Measurements from ENCODE around the gene F11R.
"Not testable (repeated sequence)": the region's sequence is repeated elsewhere in the genome, so short reads cannot be mapped to it uniquely, and the experiment has no call there.

Gene F11R

GRCh38 chr1:161013131-161013487, 7.8 kb downstream of the F11R start:
- no peak for DNase-seq (ENCODE audit: low read depth)

- DNase-seq (ENCODE audit: low read depth) = no peak
These were observed 8.5 kb downstream of the F11R start for GRCh38 chr1:161012420-161012819.

GRCh38 chr1:161009602-161010211, 11.2 kb downstream of the F11R start:
- no peak for DNase-seq (ENCODE audit: low read depth)

DNA sequence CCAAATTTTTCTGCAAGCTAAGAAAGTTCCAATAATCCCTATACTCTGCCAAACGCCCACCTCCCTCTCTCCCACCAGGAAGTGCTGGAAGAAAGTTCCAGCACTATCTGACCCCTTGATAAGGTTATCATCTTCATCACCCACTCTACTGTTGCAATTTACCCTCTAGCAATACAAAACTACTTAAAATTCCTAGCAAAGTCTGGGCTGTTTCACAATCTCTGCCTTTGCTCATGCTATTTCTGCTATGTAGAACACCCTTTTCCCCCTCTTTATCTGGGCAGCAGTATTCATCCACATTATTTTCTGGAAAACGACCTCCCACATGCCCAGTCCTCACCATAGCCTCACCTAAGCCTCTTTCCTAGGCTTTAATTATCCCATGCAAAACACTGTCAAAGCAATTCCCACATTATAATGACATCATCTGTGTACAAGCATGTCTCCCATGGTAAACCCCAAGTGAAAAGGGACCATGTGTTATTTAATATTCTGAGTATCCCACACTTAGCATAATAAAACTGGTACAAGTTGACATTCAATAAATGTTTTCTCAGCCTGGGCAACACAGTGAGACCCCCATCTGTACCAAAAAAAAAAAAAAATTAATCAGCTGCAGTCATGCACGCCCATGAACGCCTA, 12.0 kb downstream of the F11R start:
- DNase-seq (ENCODE audit: low read depth) = peak; percentile 56

GRCh38 chr1:161007369-161007768, 13.6 kb downstream of the F11R start:
- no peak for DNase-seq (ENCODE audit: low read depth)

GRCh38 chr1:161006563-161006962, 14.4 kb downstream of the F11R start:
- DNase-seq (ENCODE audit: low read depth) = no peak

DNA sequence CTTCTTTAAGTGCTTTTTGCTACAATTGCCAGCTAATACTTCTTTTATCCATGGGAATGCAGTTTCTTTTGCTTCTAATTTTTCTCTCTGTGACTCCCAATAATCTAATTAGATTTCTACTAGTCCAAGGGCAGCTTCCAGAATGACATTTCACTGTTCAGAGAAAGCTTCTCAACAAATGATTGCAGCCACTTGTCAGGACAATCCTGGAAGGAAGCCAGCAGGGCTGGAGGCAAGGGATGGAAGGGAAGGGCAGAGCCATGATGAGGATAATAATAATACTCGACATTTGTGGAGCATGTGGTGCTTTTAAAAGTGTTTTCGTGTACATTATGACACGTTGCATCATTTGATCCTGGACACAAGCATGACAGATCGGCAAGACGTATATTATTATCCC, 19.4 kb downstream of the F11R start:
- peak; percentile 27 for DNase-seq (ENCODE audit: low read depth)

GRCh38 chr1:161000736-161001480, 20.0 kb downstream of the F11R start:
- no peak for DNase-seq (ENCODE audit: low read depth)

GRCh38 chr1:160999376-160999775, 21.6 kb downstream of the F11R start:
- no peak for DNase-seq (ENCODE audit: low read depth)

DNA sequence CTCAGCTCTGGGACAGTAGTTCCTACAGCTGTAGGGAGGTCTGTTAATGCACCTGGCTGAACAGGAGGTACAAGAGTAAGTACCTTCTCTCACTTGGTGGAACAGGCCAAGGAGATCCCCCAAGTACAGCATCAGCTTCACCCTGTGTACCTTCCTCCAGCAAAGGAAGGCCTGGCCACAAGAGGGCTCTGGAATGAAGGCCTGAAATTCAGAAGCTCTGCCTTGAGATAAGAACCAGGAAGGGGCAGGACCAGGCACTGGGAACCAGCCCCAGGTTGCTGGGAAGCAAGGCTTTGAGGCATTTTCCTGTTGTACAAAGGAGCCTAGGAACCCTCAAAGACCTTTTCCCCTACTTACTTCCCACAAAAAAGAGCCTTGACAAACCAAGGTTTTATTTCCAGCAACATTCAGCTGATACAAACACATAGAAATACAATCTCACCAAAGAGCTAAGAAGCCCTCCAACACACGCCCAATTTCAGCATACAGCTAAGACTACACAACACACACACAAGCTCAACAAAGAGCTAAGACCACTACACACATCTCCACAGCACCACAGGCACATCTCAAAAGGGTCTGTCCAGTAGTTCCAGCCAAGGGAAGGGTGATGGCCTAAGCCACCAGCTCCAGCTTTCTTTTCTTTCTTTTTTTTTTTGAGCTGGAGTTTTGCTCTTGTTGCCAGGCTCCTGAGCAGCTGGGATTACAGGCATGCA, 23.5 kb downstream of the F11R start:
- peak; percentile 69 for DNase-seq (ENCODE audit: low read depth)

DNA sequence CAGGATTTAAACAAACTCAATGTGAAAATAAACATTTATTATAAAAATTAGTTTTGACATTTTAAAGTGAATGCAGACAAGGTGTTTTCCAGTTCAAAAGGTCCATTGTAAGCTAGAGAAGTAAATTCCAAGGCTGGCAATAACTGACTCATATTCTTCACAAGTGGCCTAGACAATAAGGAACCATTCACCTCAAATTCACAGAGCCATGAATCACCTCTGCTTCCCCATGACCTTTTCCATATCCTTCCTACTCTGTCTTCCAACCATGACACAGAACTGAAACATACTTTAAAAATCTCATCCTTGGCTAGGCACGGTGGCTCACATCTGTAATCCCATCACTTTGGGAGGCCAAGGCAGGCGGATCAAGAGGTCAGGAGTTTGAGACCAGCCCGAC, 24.8 kb downstream of the F11R start:
- peak; percentile 44 for DNase-seq (ENCODE audit: low read depth)

GRCh38 chr1:160993544-160994193, 27.3 kb downstream of the F11R start:
- DNase-seq (ENCODE audit: low read depth) = peak; percentile 78

- DNase-seq (ENCODE audit: low read depth) = not testable (repeated sequence)
These were observed 28.9 kb downstream of the F11R start for GRCh38 chr1:160992036-160992435.

- no peak for DNase-seq (ENCODE audit: low read depth)
These were observed 33.4 kb downstream of the F11R start for GRCh38 chr1:160987359-160988050.

DNA sequence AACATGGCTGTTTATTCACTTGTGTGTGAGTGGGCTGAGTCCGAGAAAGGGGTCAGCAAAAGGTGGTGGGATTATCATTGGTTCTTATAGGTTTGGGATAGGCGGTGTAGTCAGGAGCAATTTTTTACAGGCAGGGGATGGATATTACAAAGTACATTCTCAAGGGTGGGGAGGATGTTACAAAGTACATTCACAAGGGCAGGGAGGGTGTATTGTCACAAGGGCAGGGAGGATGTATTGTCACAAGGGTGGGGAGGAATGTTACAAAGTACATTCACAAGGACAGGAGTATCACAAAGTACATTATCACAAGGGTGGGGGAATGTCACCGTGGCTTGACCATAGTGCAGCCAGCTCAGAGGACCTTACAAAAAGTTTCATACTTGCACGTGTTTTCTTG, 35.2 kb downstream of the F11R start:
- no peak for DNase-seq (ENCODE audit: low read depth)

DNA sequence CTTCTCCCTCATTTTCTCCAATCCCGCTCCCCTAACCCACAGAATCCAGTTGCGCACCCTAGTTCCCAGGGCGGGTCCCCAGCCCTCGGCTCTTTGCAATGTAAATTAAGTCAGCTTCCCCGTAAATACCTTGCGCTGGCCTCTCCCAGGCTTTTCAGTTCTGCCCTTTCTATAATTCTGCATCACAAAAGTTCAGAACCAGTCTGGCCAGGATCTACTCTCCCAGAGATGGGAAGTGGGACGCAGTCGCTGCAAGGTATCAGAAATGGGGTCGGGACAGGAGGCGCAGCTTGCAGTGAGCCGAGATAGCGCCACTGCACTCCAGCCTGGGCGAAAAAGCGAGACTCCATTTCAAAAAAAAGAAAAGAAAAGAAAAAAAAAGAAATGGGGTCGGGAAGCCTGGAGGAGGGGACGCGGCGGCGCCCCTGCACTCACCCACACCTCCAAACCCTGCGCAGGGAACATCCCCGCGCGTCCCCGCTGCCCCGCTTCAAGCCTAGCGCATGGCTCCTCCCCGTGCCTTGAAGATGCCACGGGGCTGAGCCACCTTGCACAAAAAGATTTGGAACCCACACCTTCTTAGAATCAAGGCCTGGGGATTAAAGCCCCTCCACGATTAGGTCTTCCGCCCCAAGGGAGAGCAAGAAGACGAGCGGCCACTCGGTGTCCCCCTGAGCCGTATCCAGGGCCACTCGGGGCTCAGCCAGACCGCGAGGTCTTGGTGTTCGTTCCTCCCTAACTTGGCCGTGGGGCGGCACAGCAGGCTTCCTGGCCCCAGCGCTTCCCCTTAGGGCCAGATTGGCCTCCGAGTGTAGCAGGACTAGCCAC, 39.2 kb downstream of the F11R start:
- no peak for DNase-seq (ENCODE audit: low read depth)

GRCh38 chr1:160979286-160979685, 41.7 kb downstream of the F11R start:
- no peak for DNase-seq (ENCODE audit: low read depth)

- no peak for DNase-seq (ENCODE audit: low read depth)
These were observed 42.4 kb downstream of the F11R start for GRCh38 chr1:160978510-160978927.

DNA sequence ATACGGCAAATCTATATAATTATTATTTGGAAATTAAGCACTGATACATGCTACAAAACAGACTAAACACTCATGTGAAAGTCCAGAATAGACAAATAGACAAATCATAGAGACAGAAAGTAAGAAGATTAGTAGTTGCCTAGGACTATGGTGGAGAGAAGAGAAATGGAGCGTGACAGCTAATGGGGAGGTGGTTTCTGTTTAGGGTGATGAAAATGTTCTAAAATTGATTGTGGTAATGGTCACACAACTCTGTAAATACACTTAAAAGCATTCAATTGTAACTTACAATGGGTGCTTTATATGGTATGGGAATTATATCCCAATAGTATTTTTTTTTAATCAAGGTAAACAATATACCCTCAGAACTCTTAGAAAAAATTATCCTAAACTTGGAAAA, 45.9 kb downstream of the F11R start:
- no peak for DNase-seq (ENCODE audit: low read depth)

DNA sequence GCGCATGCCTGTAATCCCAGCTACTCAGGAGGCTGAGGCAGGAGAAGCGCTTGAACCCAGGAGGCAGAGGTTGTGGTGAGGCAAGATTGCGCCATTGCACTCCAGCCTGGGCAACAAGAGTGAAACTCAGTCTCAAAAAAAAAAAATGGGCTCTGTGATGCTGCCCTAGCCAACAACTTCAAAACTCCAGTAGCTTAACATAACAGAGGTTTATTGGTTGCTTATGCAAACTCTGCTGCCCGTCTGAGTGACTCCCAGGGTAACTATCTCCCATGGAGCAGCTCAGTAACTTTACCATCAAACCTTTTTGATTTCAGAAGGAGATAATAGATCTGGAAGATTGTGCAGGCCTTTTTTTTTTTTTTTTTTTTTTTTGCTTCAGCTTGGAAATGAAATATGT, 47.5 kb downstream of the F11R start:
- no peak for DNase-seq (ENCODE audit: low read depth)

DNA sequence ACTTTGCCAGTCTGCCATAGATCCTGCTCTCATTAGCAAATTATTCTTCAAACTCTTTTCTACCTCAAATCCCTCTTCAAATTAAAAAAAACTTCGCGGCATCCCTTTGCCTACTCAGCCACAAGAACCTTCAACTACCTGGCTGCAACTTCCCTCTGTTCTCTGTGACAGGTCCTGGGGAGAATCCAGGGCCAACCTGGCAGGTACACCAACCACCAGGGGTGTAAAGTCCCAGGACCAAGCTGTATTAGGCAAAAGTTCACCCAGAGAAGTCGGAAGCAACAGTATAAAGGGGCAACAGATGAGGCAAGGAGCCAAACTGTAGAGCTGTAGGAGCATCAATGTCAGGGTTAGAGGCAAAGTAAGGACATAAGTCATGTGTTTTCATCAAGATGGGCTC, 48.0 kb downstream of the F11R start:
- no peak for DNase-seq (ENCODE audit: low read depth)

Data from EH (cell line).